Esophagus muscularis mucosa (tissue), 4 donors: ENCODE data around the gene ACLY. TPM values are rescaled to one million over a fixed set of nuclear protein-coding genes. Genes with fewer than 3 reads are reported as not detected.

Experiments used
- DNase-seq: peaks from one replicate; pipeline ENCODE4 v3.0.0-alpha.2; 2017; ENCODE audit errors: extremely low spot score
- H3K27ac ChIP-seq, 4 donors: fragments of 200-600 bp; sonication (generic); replicated peaks in 1 of 4; 1 replicate in 3 of 4; 2 replicates in 1 of 4; pipeline ENCODE4 v1.5.1; 2016 to 2019; ENCODE audit warnings: mild to moderate bottlenecking in 1 of 4
- H3K27me3 ChIP-seq, 4 donors: fragments of 200-600 bp; sonication (generic); one replicate each; pipeline versions ENCODE4 v1.5.1 to v1.6.0; 2016 to 2019
- H3K36me3 ChIP-seq, 4 donors: fragments of 200-600 bp; sonication (generic); one replicate each; pipeline ENCODE4 v1.5.1; 2016 to 2019
- H3K4me1 ChIP-seq, 4 donors: fragments of 200-600 bp; sonication (generic); one replicate each; pipeline ENCODE4 v1.5.1; 2016 to 2019
- H3K4me3 ChIP-seq, 4 donors: fragments of 200-600 bp; sonication (generic); 1 replicate in 2 of 4; 2 replicates in 2 of 4; pipeline ENCODE4 v1.5.1; 2016 to 2019; ENCODE audit warnings: mild to moderate bottlenecking in 4 of 4, moderate library complexity in 1 of 4
- H3K9me3 ChIP-seq, 4 donors: fragments of 200-600 bp; sonication (generic); 1 replicate in 3 of 4; 2 replicates in 1 of 4; pipeline ENCODE4 v1.5.1; 2016 to 2019
- EP300 ChIP-seq: sonication (generic); formaldehyde crosslinking; IDR thresholded peaks from one replicate; pipeline ENCODE4 v1.6.1; 2017; ENCODE audit warnings: antibody characterized with exemption
- POLR2A ChIP-seq: fragments of 450-650 bp; IDR thresholded peaks from one replicate; pipeline ENCODE4 v1.6.1; 2017; ENCODE audit warnings: antibody characterized with exemption, moderate library complexity, mild to moderate bottlenecking, low read depth
- POLR2AphosphoS5 ChIP-seq, 2 donors: sonication (generic); formaldehyde crosslinking; IDR thresholded peaks; one replicate each; pipeline ENCODE4 v1.6.1; 2017; ENCODE audit warnings: antibody characterized with exemption in 2 of 2
- WGBS: methylation state at CpG from one replicate; pipeline ENCODE4 v1.1.5; 2018; 5-methylcytosine and 5-hydroxymethylcytosine counted together
- intact Hi-C: fragments of 100-400 bp; cut with DNase I; formaldehyde crosslinking; loops from one replicate; pipeline ENCODE4 v1.15.1; 2023
- small RNA-seq, 3 donors: library from RNA; depleted of rRNA; stranded (forward); fragments of <200 nt; gene quantifications; one replicate each; pipeline ENCODE3, GENCODE V24; 2016
- total RNA-seq, 4 donors: library from RNA; depleted of rRNA; stranded (reverse); fragments of >200 nt; gene quantifications; one replicate each; pipeline versions ENCODE4 v1.1.0 to v1.2.1, GENCODE V29; 2016
- TF ChIP-seq, protein P1 (sequence below), 3 experiments: fragments of 200-600 bp in 2 of 3; fragments of 450-650 bp in 1 of 3; sonication (generic) in 2 of 3; IDR thresholded peaks; one replicate each; pipeline ENCODE4 v1.5.1; 2017 to 2019; ENCODE audit warnings: antibody characterized with exemption in 3 of 3, mild to moderate bottlenecking in 2 of 3, moderate library complexity in 1 of 3

The ACLY gene
- total RNA-seq, 4 donors from 2014 or later: 52.3 to 87.7 (median 71.3) TPM

GRCh38 chr17:41822216-41823140 lies 96.3 kb downstream of the ACLY start:
- Histone ChIP-seq H3K4me3 (no peak overlapping the region), H3K27ac (no peak overlapping the region), H3K27me3 (no peaks in the 10 kb centered on the region), H3K9me3 (no peaks in the 10 kb centered on the region), H3K36me3 (peaks cover 20 to 41% (median 33%) of the 10 kb centered on the region in 4 donors), H3K4me1 (peaks cover 0 to under 1% (median 0%) of the 10 kb centered on the region in 4 donors)
- DNase-seq: no peak
- TF ChIP-seq POLR2AphosphoS5 (IDR thresholded peaks at IDR 0.05) (no peak), POLR2A (no peak), EP300 (no peak)
- TF ChIP-seq, protein P1, sequence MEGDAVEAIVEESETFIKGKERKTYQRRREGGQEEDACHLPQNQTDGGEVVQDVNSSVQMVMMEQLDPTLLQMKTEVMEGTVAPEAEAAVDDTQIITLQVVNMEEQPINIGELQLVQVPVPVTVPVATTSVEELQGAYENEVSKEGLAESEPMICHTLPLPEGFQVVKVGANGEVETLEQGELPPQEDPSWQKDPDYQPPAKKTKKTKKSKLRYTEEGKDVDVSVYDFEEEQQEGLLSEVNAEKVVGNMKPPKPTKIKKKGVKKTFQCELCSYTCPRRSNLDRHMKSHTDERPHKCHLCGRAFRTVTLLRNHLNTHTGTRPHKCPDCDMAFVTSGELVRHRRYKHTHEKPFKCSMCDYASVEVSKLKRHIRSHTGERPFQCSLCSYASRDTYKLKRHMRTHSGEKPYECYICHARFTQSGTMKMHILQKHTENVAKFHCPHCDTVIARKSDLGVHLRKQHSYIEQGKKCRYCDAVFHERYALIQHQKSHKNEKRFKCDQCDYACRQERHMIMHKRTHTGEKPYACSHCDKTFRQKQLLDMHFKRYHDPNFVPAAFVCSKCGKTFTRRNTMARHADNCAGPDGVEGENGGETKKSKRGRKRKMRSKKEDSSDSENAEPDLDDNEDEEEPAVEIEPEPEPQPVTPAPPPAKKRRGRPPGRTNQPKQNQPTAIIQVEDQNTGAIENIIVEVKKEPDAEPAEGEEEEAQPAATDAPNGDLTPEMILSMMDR (IDR thresholded peaks at IDR 0.05): no peak
- intact Hi-C loops: no loop called here
- 79% methylated on average over 11 of the region's 12 CpGs for WGBS

DNA sequence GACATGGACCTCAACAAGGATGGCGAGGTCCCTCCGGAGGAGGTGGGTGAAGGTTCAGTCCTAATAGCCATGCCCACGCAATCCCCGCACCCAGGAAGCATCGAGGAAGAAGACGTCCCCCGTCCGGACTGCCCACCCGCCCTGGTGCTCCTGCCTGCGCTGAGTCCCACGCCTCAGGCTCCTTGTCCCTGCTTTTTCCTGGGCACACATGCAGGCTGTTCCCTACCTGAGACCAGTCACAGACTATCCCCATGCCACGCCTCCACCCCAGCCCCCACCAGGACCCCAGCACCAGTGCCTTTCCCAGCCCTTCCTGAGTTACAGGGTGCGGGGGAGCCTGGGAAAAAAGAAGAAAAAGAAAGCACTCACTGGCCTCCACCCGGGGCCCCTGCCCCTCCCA lies 97.0 kb downstream of the ACLY start:
- TF ChIP-seq EP300: no peak
- no peak for TF ChIP-seq POLR2AphosphoS5 (IDR thresholded peaks at IDR 0.05)
- TF ChIP-seq POLR2A: no peak
- TF ChIP-seq, protein P1 (IDR thresholded peaks at IDR 0.05): no peak
- Histone ChIP-seq H3K9me3 (no peaks in the 10 kb centered on the region), H3K36me3 (peaks cover 15 to 34% (median 26%) of the 10 kb centered on the region in 4 donors), H3K4me3 (no peak overlapping the region), H3K4me1 (no peaks in the 10 kb centered on the region), H3K27ac (no peak overlapping the region), H3K27me3 (no peaks in the 10 kb centered on the region)
- intact Hi-C loops: no loop called here
- 86% methylated on average over 10 of the region's 14 CpGs for WGBS
- no peak for DNase-seq

DNA sequence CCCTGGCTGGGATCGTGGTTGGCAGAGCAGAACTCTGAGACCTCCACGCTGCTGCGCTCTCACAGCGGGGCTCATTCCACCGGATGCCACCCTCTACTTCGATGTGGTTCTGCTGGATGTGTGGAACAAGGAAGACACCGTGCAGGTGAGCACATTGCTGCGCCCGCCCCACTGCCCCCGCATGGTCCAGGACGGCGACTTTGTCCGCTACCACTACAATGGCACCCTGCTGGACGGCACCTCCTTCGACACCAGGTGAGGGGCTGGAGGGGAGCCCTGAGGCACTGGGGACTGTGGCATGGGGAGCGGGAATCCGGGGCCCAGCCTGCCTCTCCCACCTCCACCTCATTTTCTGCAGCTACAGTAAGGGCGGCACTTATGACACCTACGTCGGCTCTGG lies 100.7 kb downstream of the ACLY start:
- H3K36me3 ChIP-seq: peaks cover 0 to 9% (median 4%) of the 10 kb centered on the region in 4 donors
- no peaks in the 10 kb centered on the region for H3K27me3 ChIP-seq
- no peak overlapping the region for H3K4me3 ChIP-seq
- TF ChIP-seq POLR2A (no peak), POLR2AphosphoS5 (IDR thresholded peaks at IDR 0.05) (no peak), EP300 (no peak)
- TF ChIP-seq, protein P1 (IDR thresholded peaks at IDR 0.05): no peak
- no peak overlapping the region for H3K27ac ChIP-seq
- intact Hi-C loops: no loop called here
- no peaks in the 10 kb centered on the region for H3K9me3 ChIP-seq
- no peak for DNase-seq
- WGBS: 99% methylated on average over 20 of the region's 20 CpGs
- H3K4me1 ChIP-seq: peaks cover under 1 to 14% (median 11%) of the 10 kb centered on the region in 4 donors

Small RNA genes within 50 kb of the gene (small RNA-seq; reads per million reads assigned to genes)
- 0 reads per million in 3 donors for gene AC125257.2

Other genes starting within 250 kb of the ACLY start
- gene EIF1, start 230.1 kb downstream of the ACLY start, total RNA-seq: 100 to 1,000 TPM; 158 to 426 (median 207) TPM
- gene GAST, start 206.6 kb downstream of the ACLY start, total RNA-seq: not detected
- gene HAP1, start 184.3 kb downstream of the ACLY start, total RNA-seq: under 1 TPM in 1 of 4 donors, not detected in 3; 0.19 TPM
- 10 to 100 TPM; 24.5 to 56.6 (median 46.4) TPM for gene JUP, start 132.2 kb downstream of the ACLY start, total RNA-seq
- 10 to 100 TPM in 2 of 4 donors, 1 to 10 TPM in 2; 8.4 to 19.9 (median 14.4) TPM for gene P3H4, start 107.0 kb downstream of the ACLY start, total RNA-seq
- 10 to 100 TPM; 30.5 to 49.4 (median 33.8) TPM for gene FKBP10, start 105.9 kb downstream of the ACLY start, total RNA-seq
- 10 to 100 TPM; 64.8 to 95.6 (median 70.1) TPM for gene NT5C3B, start 82.7 kb downstream of the ACLY start, total RNA-seq
- 1 to 10 TPM; 1.7 to 3.0 (median 2.7) TPM for gene KLHL10, start 81.1 kb downstream of the ACLY start, total RNA-seq
- 10 to 100 TPM; 12.4 to 24.2 (median 17.2) TPM for gene KLHL11, start 53.5 kb downstream of the ACLY start, total RNA-seq
- gene ODAD4, start 11.7 kb upstream of the ACLY start, total RNA-seq: 1 to 10 TPM in 2 of 4 donors, under 1 TPM in 2; 0.33 to 1.7 (median 1.1) TPM
- 100 to 1,000 TPM in 1 of 4 donors, 10 to 100 TPM in 3; 68.9 to 101 (median 78.5) TPM for gene CNP, start 47.8 kb upstream of the ACLY start, total RNA-seq
- 10 to 100 TPM; 43.1 to 51.1 (median 44.4) TPM for gene DNAJC7, start 98.5 kb upstream of the ACLY start, total RNA-seq
- gene NKIRAS2, start 101.1 kb upstream of the ACLY start, total RNA-seq: 10 to 100 TPM; 44.0 to 74.3 (median 59.0) TPM
- gene C17orf113, start 131.7 kb upstream of the ACLY start, total RNA-seq: 1 to 10 TPM in 1 of 4 donors, under 1 TPM in 3; under 0.01 to 1.2 (median 0.67) TPM
- gene ZNF385C, start 179.5 kb upstream of the ACLY start, total RNA-seq: under 1 TPM in 2 of 4 donors, not detected in 2; 0.39 to 0.42 TPM
- gene DHX58, start 193.8 kb upstream of the ACLY start, total RNA-seq: 10 to 100 TPM in 3 of 4 donors, 1 to 10 TPM in 1; 9.6 to 11.7 (median 11.3) TPM
- 10 to 100 TPM; 13.8 to 31.1 (median 21.8) TPM for gene KAT2A, start 202.4 kb upstream of the ACLY start, total RNA-seq
- gene HSPB9, start 203.9 kb upstream of the ACLY start, total RNA-seq: under 1 TPM in 2 of 4 donors, not detected in 2; 0.26 to 0.42 TPM
- gene RAB5C, start 236.0 kb upstream of the ACLY start, total RNA-seq: 100 to 1,000 TPM; 102 to 140 (median 128) TPM